DMS53 treated with DMSO at 0.1 percent for 48 hours (cell line): ENCODE measurements around the gene DNM3.

Experiments
- DNase-seq: peaks from one replicate; lab custom pipeline; 2025; ENCODE audit not compliant: unreplicated experiment; lab: John Stamatoyannopoulos, UW

DNM3 gene

DNA sequence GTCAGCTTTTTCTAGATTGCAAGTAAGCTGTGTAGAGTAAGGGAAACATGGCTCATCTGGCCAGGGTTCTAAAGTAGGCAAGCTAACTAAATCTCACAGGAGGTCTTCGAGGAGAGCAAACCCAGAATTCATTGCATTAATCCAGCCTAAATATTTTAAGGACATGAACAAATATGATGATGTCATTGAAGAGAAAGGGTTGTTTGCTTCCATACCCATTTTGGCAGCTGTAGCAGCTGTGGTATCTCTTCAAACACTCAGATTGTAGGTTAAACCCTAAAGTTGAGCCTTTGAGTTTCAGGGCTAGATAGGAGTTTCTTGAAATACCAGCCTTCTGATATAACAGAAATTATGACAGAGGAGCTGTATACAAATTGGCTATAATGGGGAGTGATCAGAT is 378.7 kb downstream of the DNM3 start:
- DNase-seq: peak; percentile 43

DNA sequence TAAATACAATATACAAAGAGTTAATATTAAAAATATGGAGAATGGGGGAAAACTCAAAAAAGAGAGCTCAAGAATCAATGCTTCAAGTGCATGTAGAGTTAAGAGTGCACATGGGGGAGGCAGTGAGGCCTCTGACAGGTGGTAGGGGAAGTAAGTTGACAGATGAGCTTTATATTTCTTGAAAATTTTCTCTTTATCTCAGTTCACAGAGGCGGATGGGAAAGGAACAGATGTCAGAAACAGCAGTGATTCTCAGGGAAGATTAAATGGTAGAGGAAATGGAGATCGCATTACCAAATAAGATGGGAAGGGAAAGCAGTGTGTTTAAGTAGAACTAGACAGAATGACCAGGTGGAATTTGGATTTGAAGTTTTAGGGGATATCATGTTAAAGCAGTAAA is 379.1 kb downstream of the DNM3 start:
- DNase-seq: no peak

GRCh38 chr1:172221436-172221835 is 380.1 kb downstream of the DNM3 start:
- no peak for DNase-seq

DNA sequence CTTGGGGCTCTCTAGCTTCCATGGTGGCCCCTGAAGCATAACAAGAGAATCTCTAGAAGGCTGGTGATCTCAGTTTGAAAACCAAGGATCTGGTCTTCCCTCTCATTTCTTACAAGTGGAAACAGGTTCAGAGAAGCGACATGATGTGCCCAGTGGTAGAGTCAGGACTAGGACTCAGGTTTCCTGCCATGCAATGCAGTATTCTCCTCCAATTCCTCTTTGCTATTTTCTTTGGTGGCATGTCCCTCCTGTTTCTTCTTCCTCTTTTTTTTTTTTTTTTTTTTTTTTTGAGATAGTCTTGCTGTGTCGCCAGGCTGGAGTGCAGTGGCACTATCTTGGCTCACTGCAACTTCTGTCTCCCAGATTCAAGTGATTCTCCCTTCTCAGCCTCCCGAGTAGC is 383.6 kb downstream of the DNM3 start:
- no peak for DNase-seq

- DNase-seq: no peak
Observed at GRCh38 chr1:172229942-172230341, 388.6 kb downstream of the DNM3 start.

GRCh38 chr1:172230526-172230925 is 389.2 kb downstream of the DNM3 start:
- no peak for DNase-seq

DNA sequence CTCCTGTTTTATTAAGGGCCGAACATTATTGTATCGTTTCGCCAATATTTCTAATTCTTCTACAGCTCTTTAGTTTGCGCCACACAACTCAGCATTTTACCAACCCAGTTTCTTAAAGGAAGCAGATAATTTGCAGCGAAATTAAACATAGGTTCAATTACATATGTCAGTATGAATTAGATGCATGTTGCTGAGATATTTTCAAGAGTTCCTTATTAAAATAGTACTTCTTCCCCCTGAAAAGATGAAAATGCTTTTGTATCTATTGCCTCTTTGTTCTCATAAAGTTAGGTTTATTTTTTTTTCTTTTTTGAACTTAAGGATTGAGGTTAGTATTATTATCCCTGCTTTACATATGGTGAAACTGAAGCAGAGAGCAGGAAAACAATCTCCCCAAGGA is 395.7 kb downstream of the DNM3 start:
- DNase-seq: no peak

DNA sequence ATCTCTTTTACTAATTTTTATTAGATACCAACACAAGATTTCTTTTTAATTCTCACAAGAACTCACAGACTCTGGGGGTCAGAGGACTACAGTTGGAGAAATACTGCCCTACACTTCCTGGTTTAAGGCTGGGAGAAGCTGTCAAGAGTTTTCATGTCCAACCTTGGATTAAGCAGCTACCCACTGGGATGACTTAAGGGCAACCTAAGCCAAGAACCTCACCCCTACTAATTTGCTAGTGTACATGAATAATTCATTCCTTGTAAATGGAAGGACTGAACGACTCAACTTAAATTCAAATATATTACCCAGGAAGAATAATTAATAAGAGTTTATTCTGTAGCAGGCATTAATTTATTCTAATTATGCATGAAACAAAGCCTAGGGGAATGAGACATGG is 396.9 kb downstream of the DNM3 start:
- no peak for DNase-seq

- DNase-seq: no peak
Observed at GRCh38 chr1:172238965-172239364, 397.7 kb downstream of the DNM3 start.

- no peak for DNase-seq
Observed at GRCh38 chr1:172239901-172240300, 398.6 kb downstream of the DNM3 start.

DNA sequence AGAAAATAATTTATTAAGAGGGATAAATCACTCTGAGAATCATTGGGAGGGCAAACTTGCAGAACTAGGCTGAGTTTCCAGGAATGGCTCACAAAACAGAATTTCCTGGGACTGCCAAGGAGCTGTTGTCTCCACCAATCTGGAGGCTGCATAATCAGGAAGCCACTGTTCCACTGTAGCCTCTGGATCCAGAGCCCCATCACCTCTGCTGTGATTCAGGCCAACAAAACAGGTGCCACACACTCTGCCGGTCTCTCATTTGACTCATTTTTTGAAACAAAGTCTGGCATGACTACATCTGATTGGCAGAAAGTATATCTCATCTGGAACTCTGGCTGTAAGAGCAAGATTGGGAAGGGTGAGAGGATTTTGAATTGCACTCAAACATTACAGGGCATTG is 400.2 kb downstream of the DNM3 start:
- DNase-seq: no peak

DNA sequence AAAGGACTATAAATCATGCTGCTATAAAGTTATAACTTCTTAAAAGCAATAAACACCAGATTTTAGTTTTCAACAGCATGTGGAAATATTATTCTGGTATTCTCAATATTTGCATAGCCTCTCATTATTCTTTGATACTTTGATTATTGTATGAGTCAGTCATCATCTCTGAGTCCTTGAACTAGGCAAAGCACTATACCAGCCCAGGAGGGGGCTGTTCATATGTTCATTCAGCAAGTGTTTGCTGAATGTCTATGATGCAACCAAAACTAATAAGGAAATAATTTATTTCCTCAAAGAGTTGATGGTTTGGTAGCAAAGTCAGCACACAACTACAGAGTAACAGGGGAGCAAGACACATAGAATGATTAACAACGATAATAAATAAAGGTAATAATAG is 403.6 kb downstream of the DNM3 start:
- DNase-seq: no peak

- DNase-seq: no peak
Observed at GRCh38 chr1:172245788-172246187, 404.5 kb downstream of the DNM3 start.

DNA sequence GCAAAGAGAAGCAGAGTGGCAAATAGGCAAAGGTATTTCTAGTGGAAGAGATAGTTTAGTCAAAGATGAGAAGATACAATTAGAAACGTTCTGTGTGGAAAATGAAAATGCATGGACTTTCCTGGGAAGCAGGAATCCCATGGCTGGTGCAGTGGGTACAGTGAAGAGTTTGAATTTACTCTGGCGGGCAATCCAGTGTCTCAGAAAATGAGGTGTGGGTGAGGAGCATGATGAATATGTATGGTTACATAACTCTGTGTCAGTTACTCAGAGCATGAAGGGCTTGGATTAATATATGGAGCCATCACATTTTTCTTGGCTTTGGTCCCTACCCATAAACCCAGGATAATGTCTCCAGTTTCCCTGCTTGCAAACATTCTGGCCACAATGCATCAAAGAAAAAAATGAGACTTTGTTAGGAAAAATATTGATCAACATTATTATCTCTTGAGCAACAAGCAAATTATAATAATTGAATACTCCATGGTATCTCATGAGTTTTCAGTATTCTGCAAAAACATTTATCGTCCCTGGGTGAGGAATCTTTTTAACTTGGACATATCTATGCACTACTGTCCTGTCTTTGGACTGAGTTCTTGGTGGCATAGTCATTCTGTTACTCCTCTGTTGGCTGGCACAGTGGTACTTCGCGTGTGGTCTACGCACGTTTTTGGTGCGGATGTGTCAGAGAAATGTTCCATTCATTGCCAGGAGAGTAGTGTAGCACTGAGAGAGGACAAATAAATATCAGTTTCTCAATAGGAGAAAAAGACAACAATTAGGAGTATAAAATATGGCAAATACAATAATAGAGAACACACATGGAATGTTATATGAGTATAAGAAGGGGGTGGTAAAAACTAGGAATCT is 405.5 kb downstream of the DNM3 start:
- DNase-seq: no peak

- no peak for DNase-seq
Observed at GRCh38 chr1:172251486-172251885, 410.2 kb downstream of the DNM3 start.

DNA sequence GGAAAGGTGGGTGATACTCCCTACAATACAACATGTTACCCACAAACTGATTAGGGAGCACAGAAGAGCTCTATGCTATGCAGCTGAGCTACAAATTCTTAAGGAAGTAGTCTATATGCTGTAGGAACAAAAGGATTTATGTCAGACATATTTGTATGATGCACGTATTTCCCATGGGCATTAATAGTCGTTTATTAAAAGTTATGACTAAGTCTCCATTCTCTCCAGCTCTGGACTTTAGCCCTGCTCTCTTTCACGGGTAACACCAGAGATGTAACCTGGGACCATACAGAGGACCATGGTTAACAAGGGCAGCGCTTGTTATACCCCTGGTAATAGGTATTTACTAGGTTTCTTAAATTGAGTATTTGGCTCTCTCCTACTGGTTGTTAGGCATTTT is 411.0 kb downstream of the DNM3 start:
- DNase-seq: no peak

DNA sequence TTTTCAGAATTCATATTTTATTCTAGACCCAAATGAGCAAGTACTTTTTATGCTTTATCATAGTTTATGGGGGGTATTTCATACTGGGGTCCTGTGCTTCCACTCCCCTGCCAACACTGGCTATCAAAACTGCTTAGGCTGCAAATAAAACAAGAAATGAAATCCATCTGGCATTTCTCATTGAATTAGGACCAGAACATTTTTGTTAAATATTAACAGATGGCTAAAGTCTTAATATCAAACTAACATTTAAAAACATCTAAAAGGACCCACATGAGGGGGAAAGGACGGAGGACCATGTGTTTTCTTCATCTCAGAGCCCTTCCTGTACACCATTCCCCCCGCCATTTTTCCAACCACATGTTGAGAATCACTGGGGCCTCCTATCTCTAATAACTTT is 411.7 kb downstream of the DNM3 start:
- DNase-seq: no peak

- no peak for DNase-seq
Observed at GRCh38 chr1:172254521-172255222, 413.4 kb downstream of the DNM3 start.

DNA sequence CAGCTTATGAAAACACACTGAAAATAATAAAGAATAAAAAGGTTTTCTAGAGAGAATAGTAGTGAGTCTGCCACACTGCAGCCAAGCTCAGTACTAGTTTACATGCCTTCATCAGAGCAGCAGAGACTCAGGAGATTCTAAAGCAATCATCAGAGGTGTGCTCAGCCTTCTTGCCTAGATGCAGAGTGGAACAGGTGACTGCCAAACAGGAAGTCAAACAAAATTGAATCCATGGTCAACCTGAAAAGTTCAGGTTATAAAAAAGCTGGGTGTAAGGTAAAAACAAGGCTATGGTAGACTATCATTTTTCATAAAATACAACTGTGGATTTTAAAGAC is 413.9 kb downstream of the DNM3 start:
- DNase-seq: peak; percentile 12

DNA sequence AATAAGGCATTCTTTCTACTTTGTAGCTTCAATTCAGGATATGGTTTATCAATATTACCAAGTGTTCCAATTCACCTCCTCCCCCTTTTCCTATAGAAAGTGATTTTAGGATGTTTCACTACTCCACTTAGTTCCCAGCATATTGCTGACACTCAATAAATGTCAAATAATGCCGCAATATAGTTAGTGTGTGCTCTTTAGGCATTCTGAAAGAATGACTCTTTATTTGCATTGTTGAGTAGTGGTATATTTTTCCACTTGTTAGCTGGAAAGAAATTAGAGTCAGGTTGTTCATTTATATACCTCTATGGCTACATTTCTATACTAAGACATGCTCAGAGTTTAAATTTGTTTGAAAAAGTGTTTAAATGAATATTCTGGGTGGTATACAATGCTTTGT is 424.6 kb downstream of the DNM3 start:
- no peak for DNase-seq

- DNase-seq: no peak
Observed at GRCh38 chr1:172266528-172267174, 425.4 kb downstream of the DNM3 start.

DNA sequence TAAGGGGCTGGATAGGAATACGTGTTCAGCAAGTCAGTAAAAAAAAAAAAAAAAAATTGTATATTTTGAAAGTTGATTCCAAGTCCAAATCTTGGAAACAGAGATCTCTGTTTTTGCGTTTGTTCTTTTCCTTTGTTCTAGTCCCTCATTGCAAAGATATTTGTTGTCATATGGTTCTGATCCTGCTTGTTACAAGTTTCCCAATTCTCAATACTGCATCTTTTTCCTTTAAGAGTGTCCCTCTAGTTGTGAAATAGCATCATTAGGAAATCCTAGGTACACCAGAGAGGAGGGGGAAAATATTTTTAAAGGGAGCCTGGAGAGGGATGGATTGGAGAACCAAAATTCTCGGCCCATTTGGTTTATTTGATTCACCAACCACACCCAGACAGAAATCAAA is 426.9 kb downstream of the DNM3 start:
- DNase-seq: no peak
